GM19351 (cell line): ENCODE measurements around the gene CDC27.
"Not testable (repeated sequence)": the region's sequence is repeated elsewhere in the genome, so short reads cannot be mapped to it uniquely, and the experiment has no call there.

Experiments
- ATAC-seq: cut with Tn5 transposase; IDR thresholded peaks from one replicate; pipeline ENCODE4 v1.9.1; 2021; ENCODE audit warnings: mild to moderate bottlenecking, moderate library complexity; ENCODE audit not compliant: unreplicated experiment

The CDC27 gene

GRCh38 chr17:47199627-47200324, 10.7 kb upstream of the CDC27 start:
- no peak for ATAC-seq

- ATAC-seq = no peak
Observed at GRCh38 chr17:47197821-47198220, 8.7 kb upstream of the CDC27 start.

- no peak for ATAC-seq
Observed at GRCh38 chr17:47193931-47194511, 4.9 kb upstream of the CDC27 start.

- no peak for ATAC-seq
Observed at GRCh38 chr17:47192554-47192953, 3.5 kb upstream of the CDC27 start.

GRCh38 chr17:47190770-47191169, 1.7 kb upstream of the CDC27 start:
- no peak for ATAC-seq

- no peak for ATAC-seq
Observed at GRCh38 chr17:47190243-47190642, 1.1 kb upstream of the CDC27 start.

GRCh38 chr17:47189732-47190237, 690 bp upstream of the CDC27 start:
- no peak for ATAC-seq

GRCh38 chr17:47188271-47188875, 722 bp downstream of the CDC27 start:
- ATAC-seq = no peak

- no peak for ATAC-seq
Observed at GRCh38 chr17:47184681-47185080, 4.4 kb downstream of the CDC27 start.

GRCh38 chr17:47180988-47181387, 8.1 kb downstream of the CDC27 start:
- ATAC-seq = not testable (repeated sequence)

GRCh38 chr17:47180337-47180736, 8.8 kb downstream of the CDC27 start:
- ATAC-seq = no peak

- ATAC-seq = no peak
Observed at GRCh38 chr17:47179141-47179540, 10.0 kb downstream of the CDC27 start.

GRCh38 chr17:47177261-47177660, 11.8 kb downstream of the CDC27 start:
- ATAC-seq = no peak

- no peak for ATAC-seq
Observed at GRCh38 chr17:47176389-47176826, 12.7 kb downstream of the CDC27 start.

- ATAC-seq = not testable (repeated sequence)
Observed at GRCh38 chr17:47174823-47175222, 14.3 kb downstream of the CDC27 start.

GRCh38 chr17:47172696-47173565, 16.2 kb downstream of the CDC27 start:
- no peak for ATAC-seq

- no peak for ATAC-seq
Observed at GRCh38 chr17:47170710-47171109, 18.4 kb downstream of the CDC27 start.

- not testable (repeated sequence) for ATAC-seq
Observed at GRCh38 chr17:47168896-47169295, 20.2 kb downstream of the CDC27 start.

GRCh38 chr17:47166854-47167253, 22.2 kb downstream of the CDC27 start:
- not testable (repeated sequence) for ATAC-seq

GRCh38 chr17:47165137-47165536, 24.0 kb downstream of the CDC27 start:
- no peak for ATAC-seq

GRCh38 chr17:47164263-47164662, 24.8 kb downstream of the CDC27 start:
- ATAC-seq = no peak
